G401 (cell line): ENCODE measurements around the gene GJC2. TPM values are rescaled to one million over a fixed set of nuclear protein-coding genes. Genes with fewer than 3 reads are reported as not detected.

Source experiments
- DNase-seq: peaks from one replicate; pipeline ENCODE4 v3.0.0-alpha.2; 2015; ENCODE audit warnings: low spot score
- in situ Hi-C: cut with HindIII; loops from 2 replicates; pipeline ENCODE4 v1.10.0; 2016; ENCODE audit warnings: low sequenced_read_pairs, mixed read lengths
- total RNA-seq: library from RNA; depleted of rRNA; stranded (reverse); fragments of >200 nt; shearing (Covaris generic); gene quantifications from 2 replicates; pipeline ENCODE4 v1.2.3, GENCODE V29; 2014

Gene GJC2
- total RNA-seq, 1 experiment from 2014 or later: 1.2 TPM

- in situ Hi-C loops: no loop called here
- DNase-seq: no peak
These were observed 4.4 kb downstream of the GJC2 start for GRCh38 chr1:228154021-228154669.

- DNase-seq: no peak
- in situ Hi-C loops: no loop called here
These were observed 5.2 kb downstream of the GJC2 start for GRCh38 chr1:228154670-228155571.

GRCh38 chr1:228155596-228156514 lies 6.1 kb downstream of the GJC2 start:
- in situ Hi-C loops: no loop called here

GRCh38 chr1:228156515-228156881 lies 6.8 kb downstream of the GJC2 start:
- no peak for DNase-seq
- in situ Hi-C loops: no loop called here

More at GRCh38 chr1:228155596-228156514, 6.1 kb downstream of the GJC2 start:
- no peak for DNase-seq

GRCh38 chr1:228156941-228157728 lies 7.4 kb downstream of the GJC2 start:
- in situ Hi-C loops: no loop called here
- DNase-seq: no peak

- in situ Hi-C loops: no loop called here
- no peak for DNase-seq
These were observed 8.0 kb downstream of the GJC2 start for GRCh38 chr1:228157729-228158126.

- DNase-seq: no peak
- in situ Hi-C loops: no loop called here
These were observed 8.6 kb downstream of the GJC2 start for GRCh38 chr1:228158151-228159007.

- no peak for DNase-seq
- in situ Hi-C loops: no loop called here
These were observed 9.4 kb downstream of the GJC2 start for GRCh38 chr1:228159008-228159665.

GRCh38 chr1:228160201-228160761 lies 10.6 kb downstream of the GJC2 start:
- no peak for DNase-seq
- in situ Hi-C loops: no loop called here

GRCh38 chr1:228161362-228161761 lies 11.6 kb downstream of the GJC2 start:
- in situ Hi-C loops: no loop called here
- no peak for DNase-seq

- no peak for DNase-seq
- in situ Hi-C loops: no loop called here
These were observed 12.1 kb downstream of the GJC2 start for GRCh38 chr1:228161866-228162265.

GRCh38 chr1:228162286-228163006 lies 12.7 kb downstream of the GJC2 start:
- DNase-seq: no peak
- in situ Hi-C loops: no loop called here

- in situ Hi-C loops: no loop called here
- no peak for DNase-seq
These were observed 13.4 kb downstream of the GJC2 start for GRCh38 chr1:228163007-228163753.

- DNase-seq: no peak
- in situ Hi-C loops: no loop called here
These were observed 14.2 kb downstream of the GJC2 start for GRCh38 chr1:228163776-228164519.
